SK-N-SH treated with all-trans-retinoic acid at 6 μM for 48 hours (cell line): Measurements from ENCODE around the gene CCDC6.
A peak's percentile ranks its signal among the peaks of the same experiment; 100 is the strongest.

Experiments used
- ATAC-seq: fragments of 200-7000 bp; cut with Tn5 transposase; 3 replicates; pipeline ENCODE4 v1.9.1; 2020; ENCODE audit warnings: mild to moderate bottlenecking, moderate library complexity
- ARNTL ChIP-seq: fragments of 450-650 bp; formaldehyde crosslinking; IDR thresholded peaks from 2 replicates; pipeline ENCODE4 v1.5.0; 2020; ENCODE audit warnings: low read depth, mild to moderate bottlenecking, moderate library complexity, borderline replicate concordance
- BACH2 ChIP-seq: fragments of 250-450 bp; sonication (Bioruptor Pico); IDR thresholded peaks from 2 replicates; pipeline ENCODE4 v1.9.0; 2021; ENCODE audit warnings: mild to moderate bottlenecking, borderline replicate concordance
- CSDC2 ChIP-seq: fragments of 250-450 bp; sonication (Bioruptor Pico); IDR thresholded peaks from 2 replicates; pipeline ENCODE4 v1.5.0; 2020; ENCODE audit warnings: mild to moderate bottlenecking, moderate library complexity
- ESRRG ChIP-seq: fragments of 250-450 bp; sonication (Bioruptor Pico); IDR thresholded peaks from 2 replicates; pipeline ENCODE4 v1.6.1; 2021; ENCODE audit warnings: mild to moderate bottlenecking
- GLIS3 ChIP-seq: fragments of 250-450 bp; sonication (Bioruptor Pico); IDR thresholded peaks from 2 replicates; pipeline ENCODE4 v1.5.0; 2020; ENCODE audit warnings: mild to moderate bottlenecking, moderate library complexity
- ISL1 ChIP-seq: fragments of 250-450 bp; sonication (Bioruptor Pico); IDR thresholded peaks from 2 replicates; pipeline ENCODE4 v2.1.2; 2022; ENCODE audit warnings: mild to moderate bottlenecking, moderate library complexity
- OSR1 ChIP-seq: fragments of 250-450 bp; sonication (Bioruptor Pico); IDR thresholded peaks from 2 replicates; pipeline ENCODE4 v1.8.0; 2022; ENCODE audit warnings: moderate library complexity, mild to moderate bottlenecking, inconsistent platforms
- PPARA ChIP-seq: fragments of 250-450 bp; sonication (Bioruptor Pico); IDR thresholded peaks from 2 replicates; pipeline ENCODE4 v1.5.0; 2020; ENCODE audit warnings: mild to moderate bottlenecking, borderline replicate concordance
- RARB ChIP-seq: fragments of 250-450 bp; sonication (Bioruptor Pico); IDR thresholded peaks from 2 replicates; pipeline ENCODE4 v1.8.0; 2021; ENCODE audit warnings: mild to moderate bottlenecking, moderate library complexity
- SNAI2 ChIP-seq: fragments of 250-450 bp; sonication (Bioruptor Pico); IDR thresholded peaks from 2 replicates; pipeline ENCODE4 v1.5.0; 2020; ENCODE audit warnings: mild to moderate bottlenecking, moderate library complexity
- TCF4 ChIP-seq: fragments of 250-450 bp; sonication (Bioruptor Pico); IDR thresholded peaks from 2 replicates; pipeline ENCODE4 v1.8.0; 2021; ENCODE audit warnings: mild to moderate bottlenecking, moderate library complexity, borderline replicate concordance
- TOX ChIP-seq: fragments of 250-450 bp; sonication (Bioruptor Pico); IDR thresholded peaks from 2 replicates; pipeline ENCODE4 v1.8.0; 2021; ENCODE audit warnings: mild to moderate bottlenecking, moderate library complexity, borderline replicate concordance
- ZC3H10 ChIP-seq: fragments of 250-450 bp; sonication (Bioruptor Pico); IDR thresholded peaks from 2 replicates; pipeline ENCODE4 v1.5.1; 2021; ENCODE audit warnings: mild to moderate bottlenecking, moderate library complexity
- ZFP3 ChIP-seq: fragments of 250-450 bp; sonication (Bioruptor Pico); IDR thresholded peaks from 2 replicates; pipeline ENCODE4 v1.5.0; 2020; ENCODE audit warnings: mild to moderate bottlenecking, moderate library complexity
- ZFP30 ChIP-seq: fragments of 450-650 bp; formaldehyde crosslinking; IDR thresholded peaks from 2 replicates; pipeline ENCODE4 v1.5.0; 2022; ENCODE audit warnings: mild to moderate bottlenecking, moderate library complexity
- ZNF565 ChIP-seq: fragments of 450-650 bp; formaldehyde crosslinking; conservative IDR thresholded peaks from 2 replicates; pipeline ENCODE4 v1.5.0; 2020; ENCODE audit warnings: low read depth, mild to moderate bottlenecking, moderate library complexity
- ZNF70 ChIP-seq: fragments of 450-650 bp; formaldehyde crosslinking; IDR thresholded peaks from 2 replicates; pipeline ENCODE4 v1.5.0; 2020; ENCODE audit warnings: mild to moderate bottlenecking, moderate library complexity
- ZNF8 ChIP-seq: fragments of 450-650 bp; formaldehyde crosslinking; IDR thresholded peaks from 2 replicates; pipeline ENCODE4 v1.5.0; 2020; ENCODE audit warnings: mild to moderate bottlenecking, moderate library complexity
- TF ChIP-seq, protein P1 (sequence below): fragments of 250-450 bp; sonication (Bioruptor Pico); IDR thresholded peaks from 2 replicates; pipeline ENCODE4 v1.5.1; 2021; ENCODE audit warnings: mild to moderate bottlenecking, moderate library complexity
- TF ChIP-seq, protein P2 (sequence below): fragments of 250-450 bp; sonication (Bioruptor Pico); IDR thresholded peaks from 2 replicates; pipeline ENCODE4 v1.5.0; 2020; ENCODE audit warnings: mild to moderate bottlenecking, moderate library complexity
- TF ChIP-seq, protein P3 (sequence below): fragments of 250-450 bp; sonication (Bioruptor Pico); IDR thresholded peaks from 2 replicates; pipeline ENCODE4 v1.8.0; 2021; ENCODE audit warnings: low read depth, mild to moderate bottlenecking, moderate library complexity, borderline replicate concordance

Gene CCDC6

GRCh38 chr10:59857049-59857448 is 49.3 kb downstream of the CCDC6 start:
- peak; percentile 78 for ATAC-seq
- TF ChIP-seq ISL1 (CRISPR knock-in tag) (peak; percentile 54), ZNF8 (CRISPR knock-in tag) (no peak), ZFP3 (CRISPR knock-in tag) (no peak), ZC3H10 (0 out of 2 replicates have a peak, but pooled peaks have one; percentile 34), BACH2 (CRISPR knock-in tag) (no peak)

GRCh38 chr10:59856104-59856503 is 50.3 kb downstream of the CCDC6 start:
- TF ChIP-seq ISL1 (CRISPR knock-in tag) = no peak
- TF ChIP-seq RARB = no peak
- no peak for TF ChIP-seq PPARA (CRISPR knock-in tag)
- TF ChIP-seq, protein P1, sequence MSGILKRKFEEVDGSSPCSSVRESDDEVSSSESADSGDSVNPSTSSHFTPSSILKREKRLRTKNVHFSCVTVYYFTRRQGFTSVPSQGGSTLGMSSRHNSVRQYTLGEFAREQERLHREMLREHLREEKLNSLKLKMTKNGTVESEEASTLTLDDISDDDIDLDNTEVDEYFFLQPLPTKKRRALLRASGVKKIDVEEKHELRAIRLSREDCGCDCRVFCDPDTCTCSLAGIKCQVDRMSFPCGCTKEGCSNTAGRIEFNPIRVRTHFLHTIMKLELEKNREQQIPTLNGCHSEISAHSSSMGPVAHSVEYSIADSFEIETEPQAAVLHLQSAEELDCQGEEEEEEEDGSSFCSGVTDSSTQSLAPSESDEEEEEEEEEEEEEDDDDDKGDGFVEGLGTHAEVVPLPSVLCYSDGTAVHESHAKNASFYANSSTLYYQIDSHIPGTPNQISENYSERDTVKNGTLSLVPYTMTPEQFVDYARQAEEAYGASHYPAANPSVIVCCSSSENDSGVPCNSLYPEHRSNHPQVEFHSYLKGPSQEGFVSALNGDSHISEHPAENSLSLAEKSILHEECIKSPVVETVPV = no peak
- no peak for TF ChIP-seq ZNF70 (CRISPR knock-in tag)
- TF ChIP-seq OSR1 (CRISPR knock-in tag) = no peak
- no peak for TF ChIP-seq ZNF565
- no peak for TF ChIP-seq GLIS3
- no peak for TF ChIP-seq ESRRG (CRISPR knock-in tag)
- no peak for TF ChIP-seq ZC3H10
- TF ChIP-seq, protein P2, sequence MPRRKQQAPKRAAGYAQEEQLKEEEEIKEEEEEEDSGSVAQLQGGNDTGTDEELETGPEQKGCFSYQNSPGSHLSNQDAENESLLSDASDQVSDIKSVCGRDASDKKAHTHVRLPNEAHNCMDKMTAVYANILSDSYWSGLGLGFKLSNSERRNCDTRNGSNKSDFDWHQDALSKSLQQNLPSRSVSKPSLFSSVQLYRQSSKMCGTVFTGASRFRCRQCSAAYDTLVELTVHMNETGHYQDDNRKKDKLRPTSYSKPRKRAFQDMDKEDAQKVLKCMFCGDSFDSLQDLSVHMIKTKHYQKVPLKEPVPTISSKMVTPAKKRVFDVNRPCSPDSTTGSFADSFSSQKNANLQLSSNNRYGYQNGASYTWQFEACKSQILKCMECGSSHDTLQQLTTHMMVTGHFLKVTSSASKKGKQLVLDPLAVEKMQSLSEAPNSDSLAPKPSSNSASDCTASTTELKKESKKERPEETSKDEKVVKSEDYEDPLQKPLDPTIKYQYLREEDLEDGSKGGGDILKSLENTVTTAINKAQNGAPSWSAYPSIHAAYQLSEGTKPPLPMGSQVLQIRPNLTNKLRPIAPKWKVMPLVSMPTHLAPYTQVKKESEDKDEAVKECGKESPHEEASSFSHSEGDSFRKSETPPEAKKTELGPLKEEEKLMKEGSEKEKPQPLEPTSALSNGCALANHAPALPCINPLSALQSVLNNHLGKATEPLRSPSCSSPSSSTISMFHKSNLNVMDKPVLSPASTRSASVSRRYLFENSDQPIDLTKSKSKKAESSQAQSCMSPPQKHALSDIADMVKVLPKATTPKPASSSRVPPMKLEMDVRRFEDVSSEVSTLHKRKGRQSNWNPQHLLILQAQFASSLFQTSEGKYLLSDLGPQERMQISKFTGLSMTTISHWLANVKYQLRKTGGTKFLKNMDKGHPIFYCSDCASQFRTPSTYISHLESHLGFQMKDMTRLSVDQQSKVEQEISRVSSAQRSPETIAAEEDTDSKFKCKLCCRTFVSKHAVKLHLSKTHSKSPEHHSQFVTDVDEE (CRISPR knock-in tag) = no peak
- TF ChIP-seq TCF4 = no peak
- TF ChIP-seq ZNF8 (CRISPR knock-in tag) = no peak
- TF ChIP-seq, protein P3, sequence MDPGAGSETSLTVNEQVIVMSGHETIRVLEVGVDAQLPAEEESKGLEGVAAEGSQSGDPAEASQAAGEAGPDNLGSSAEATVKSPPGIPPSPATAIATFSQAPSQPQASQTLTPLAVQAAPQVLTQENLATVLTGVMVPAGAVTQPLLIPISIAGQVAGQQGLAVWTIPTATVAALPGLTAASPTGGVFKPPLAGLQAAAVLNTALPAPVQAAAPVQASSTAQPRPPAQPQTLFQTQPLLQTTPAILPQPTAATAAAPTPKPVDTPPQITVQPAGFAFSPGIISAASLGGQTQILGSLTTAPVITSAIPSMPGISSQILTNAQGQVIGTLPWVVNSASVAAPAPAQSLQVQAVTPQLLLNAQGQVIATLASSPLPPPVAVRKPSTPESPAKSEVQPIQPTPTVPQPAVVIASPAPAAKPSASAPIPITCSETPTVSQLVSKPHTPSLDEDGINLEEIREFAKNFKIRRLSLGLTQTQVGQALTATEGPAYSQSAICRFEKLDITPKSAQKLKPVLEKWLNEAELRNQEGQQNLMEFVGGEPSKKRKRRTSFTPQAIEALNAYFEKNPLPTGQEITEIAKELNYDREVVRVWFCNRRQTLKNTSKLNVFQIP (CRISPR knock-in tag) = no peak
- no peak for TF ChIP-seq ZFP30 (CRISPR knock-in tag)
- TF ChIP-seq ARNTL (CRISPR knock-in tag) = no peak
- no peak for TF ChIP-seq ZFP3 (CRISPR knock-in tag)
- TF ChIP-seq TOX = no peak
- no peak for ATAC-seq

- ATAC-seq = no peak
- no peak for TF ChIP-seq PPARA (CRISPR knock-in tag)
- TF ChIP-seq, protein P3 (CRISPR knock-in tag) = no peak
- no peak for TF ChIP-seq SNAI2 (CRISPR knock-in tag)
Observed at GRCh38 chr10:59854571-59854970, 51.8 kb downstream of the CCDC6 start.

- no peak for ATAC-seq
- no peak for TF ChIP-seq ZNF8 (CRISPR knock-in tag)
Observed at GRCh38 chr10:59852670-59853069, 53.7 kb downstream of the CCDC6 start.

- no peak for ATAC-seq
- TF ChIP-seq, protein P1 = no peak
- TF ChIP-seq CSDC2 (CRISPR knock-in tag) (no peak), BACH2 (CRISPR knock-in tag) (no peak), ARNTL (CRISPR knock-in tag) (no peak), SNAI2 (CRISPR knock-in tag) (no peak)
- TF ChIP-seq, protein P2 (CRISPR knock-in tag) = no peak
- TF ChIP-seq, protein P3 (CRISPR knock-in tag) = no peak
Observed at GRCh38 chr10:59851864-59852263, 54.5 kb downstream of the CCDC6 start.
